PC-3 (cell line): ENCODE data around the gene ZFPM1.

Experiments
- CTCF ChIP-seq: fragments of 300-600 bp; sonication (generic); conservative IDR thresholded peaks from 2 replicates; pipeline ENCODE4 v1.5.1; 2017; ENCODE audit warnings: antibody characterized with exemption, low read depth, mild to moderate bottlenecking, low read length
- EZH2 ChIP-seq: fragments of 300-600 bp; sonication (generic); IDR thresholded peaks from one replicate; pipeline ENCODE4 v1.6.1; 2017; ENCODE audit warnings: antibody characterized with exemption, mild to moderate bottlenecking, low read length; ENCODE audit not compliant: unreplicated experiment

GRCh38 chr16:88552166-88552565 lies 99.1 kb downstream of the ZFPM1 start:
- TF ChIP-seq CTCF (no peak), EZH2 (no peak)
